Activated CD8-positive, alpha-beta memory T cell treated with anti-CD3 and anti-CD28 coated beads, Interleukin-2, amount 50 U/mL, for 1 hour (primary cell): ENCODE results near the gene CDH23.

Source experiments
- DNase-seq: peaks from one replicate; pipeline ENCODE4 v3.0.0-alpha.2; 2020; ENCODE audit errors: extremely low read depth

The CDH23 gene

DNA sequence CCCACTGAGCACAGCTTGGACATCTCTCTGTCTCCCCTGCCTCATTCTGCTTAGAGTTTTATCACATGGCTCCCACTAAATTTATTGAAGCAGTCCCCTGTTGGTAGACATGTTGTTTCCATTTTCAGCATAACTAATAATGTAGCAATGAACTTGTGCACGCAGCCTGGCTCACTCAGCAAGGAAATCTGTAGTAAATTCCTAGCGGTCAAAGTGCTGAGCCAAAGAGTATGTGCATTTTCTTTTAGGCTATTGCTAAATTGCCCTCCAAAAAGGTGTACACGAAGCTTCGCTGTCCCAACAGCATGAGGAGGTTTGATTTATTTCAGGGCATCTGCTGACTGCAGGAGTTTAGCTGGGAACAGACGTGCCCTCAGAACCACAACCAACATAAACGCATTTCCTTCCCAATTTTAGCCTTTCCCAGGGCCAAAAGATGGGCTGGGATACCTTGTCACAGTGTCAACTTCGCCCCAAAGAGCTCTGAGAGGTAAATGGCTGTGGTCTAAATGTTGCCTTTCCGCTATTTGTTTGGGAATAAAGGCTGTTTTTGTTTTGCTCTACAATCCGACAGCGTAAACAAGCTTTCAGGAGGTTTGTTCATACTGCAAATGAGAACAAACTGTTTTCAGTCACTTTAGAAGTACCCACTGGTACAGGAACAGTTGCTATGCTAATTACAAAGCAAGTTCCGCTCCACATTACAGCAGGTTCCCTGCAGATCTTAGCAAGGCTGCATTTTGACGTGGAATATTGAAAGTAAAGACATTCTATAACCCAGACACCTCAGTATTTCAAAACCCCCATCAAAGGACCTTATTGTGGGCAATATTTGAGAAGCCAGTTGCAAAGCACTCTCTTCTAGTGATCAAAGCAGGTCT lies 359.8 kb downstream of the CDH23 start:
- no peak for DNase-seq

DNA sequence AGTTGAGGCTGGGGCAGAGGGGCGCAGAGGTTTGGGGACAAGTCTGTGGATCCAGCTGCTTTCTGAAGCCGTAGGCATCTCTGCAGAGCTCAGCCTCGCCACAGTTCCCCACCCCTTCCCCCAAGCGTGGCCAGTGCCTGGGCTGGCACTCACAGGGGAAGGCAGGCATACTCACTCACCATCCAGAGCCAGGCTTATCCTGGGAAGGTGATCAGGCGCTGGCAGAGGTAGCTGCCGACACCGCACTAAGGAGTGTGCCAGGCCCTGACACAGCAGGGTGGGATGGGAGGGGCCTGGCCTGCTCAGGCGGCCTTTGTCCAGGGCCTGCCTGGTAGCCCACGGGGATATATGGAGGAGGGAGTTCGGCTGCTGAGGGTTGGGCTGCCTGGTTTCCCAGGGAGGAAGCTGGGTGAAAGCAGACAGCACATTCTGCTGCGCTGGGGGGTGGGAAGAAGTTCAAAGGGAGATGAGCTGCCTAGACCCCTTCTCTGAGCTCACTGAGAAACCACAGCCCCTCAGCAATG lies 360.7 kb downstream of the CDH23 start:
- DNase-seq: no peak

DNA sequence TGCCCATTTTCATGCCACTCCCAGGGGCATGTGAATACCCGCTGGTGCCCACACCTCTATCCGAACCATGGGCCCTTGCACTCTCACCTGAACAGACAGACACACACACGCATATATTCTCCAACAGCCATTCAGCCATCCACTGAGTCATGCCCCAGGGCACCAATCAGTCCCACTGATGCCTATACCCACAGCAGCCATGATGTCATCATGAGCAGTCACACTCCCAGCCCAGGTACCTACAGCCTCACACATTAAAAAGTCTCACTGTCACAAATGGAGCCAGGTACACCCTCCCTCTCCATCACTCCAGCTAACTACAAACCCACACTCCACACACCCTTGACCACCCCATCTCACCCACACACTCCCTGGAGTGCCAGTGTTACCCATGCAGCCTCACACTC lies 364.4 kb downstream of the CDH23 start:
- DNase-seq: no peak

DNA sequence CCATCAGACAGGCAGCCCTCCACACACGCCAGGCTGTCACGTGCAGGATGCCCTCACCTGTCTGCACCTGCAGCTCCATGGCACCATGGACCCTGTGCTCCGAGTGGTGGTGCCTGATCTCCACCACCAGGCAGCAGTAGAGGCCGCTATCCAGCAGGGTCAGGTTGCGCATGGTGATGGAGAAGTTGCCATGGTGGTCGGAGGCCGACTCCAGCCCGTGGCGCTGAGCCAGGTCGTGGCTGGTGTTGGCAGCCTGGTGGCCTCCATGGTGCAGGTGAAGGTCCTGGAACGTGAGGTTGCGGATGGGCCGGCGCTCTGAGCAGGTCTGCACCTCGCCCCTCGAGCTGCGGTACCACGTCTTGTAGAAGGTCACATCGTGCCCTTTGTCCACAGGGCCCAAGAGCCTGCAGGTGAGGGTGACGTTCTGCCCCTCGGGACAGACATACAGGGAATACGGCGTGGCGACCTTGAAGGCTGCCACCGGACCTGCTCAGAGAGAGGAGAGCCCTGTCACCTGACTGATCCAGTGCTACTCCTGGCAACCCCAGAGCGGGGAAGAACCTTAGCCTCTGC lies 364.9 kb downstream of the CDH23 start:
- DNase-seq: no peak

DNA sequence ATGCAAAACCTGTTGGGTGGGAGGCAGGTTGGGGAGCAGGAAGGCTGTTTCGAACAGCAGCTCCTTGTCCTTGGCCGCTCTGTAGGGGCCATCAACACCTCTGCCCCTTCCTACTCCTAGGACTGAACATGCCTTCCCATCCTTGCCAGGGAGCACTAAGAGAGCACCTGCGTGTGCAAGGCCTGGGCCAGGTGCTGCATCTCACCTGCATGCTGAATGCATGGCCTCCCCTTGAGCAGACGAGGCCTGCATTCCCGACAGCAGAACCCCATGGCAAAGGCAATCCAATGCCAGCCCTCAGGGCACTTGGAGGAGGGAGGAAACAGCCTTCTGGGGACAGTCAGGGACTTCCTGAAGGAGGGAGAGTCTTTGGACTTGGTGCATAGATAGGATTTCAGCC lies 365.6 kb downstream of the CDH23 start:
- DNase-seq: no peak

DNA sequence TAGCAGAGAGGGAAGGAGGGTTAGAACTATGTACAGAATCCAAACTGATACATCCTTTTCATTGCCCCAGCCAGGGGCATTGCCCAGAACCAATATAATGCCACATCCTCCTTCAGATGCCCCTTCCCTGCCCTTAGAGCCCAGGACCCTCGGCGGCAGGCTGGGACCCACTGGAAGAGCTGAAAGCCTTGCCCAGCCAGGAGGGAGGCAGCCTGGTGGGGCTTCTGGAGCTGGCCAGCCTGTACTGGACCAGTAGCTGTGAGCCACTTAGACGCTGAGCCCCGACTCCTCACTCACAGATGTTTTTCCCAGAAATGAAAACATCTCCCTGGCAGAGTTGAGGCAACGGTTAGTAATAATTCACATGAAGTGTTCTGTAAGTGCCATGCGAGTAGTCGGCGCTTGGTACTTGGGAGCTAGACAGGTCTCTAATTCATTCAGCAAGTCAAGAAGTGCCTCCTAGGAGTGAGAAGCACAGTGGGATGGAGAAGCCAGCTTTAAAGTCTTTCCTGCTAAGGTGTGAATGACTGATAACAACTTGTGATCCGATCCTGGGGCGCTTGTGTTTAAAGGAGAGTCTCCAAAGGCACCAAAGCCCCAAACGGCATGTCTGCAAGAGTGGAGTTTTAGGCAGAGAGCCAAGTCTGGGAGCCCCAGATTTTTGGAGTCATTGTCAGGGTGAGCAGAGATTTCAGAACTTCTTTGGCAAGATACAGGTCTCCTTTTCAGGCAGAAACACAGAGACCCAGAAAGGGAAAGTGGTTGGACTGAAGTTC lies 366.8 kb downstream of the CDH23 start:
- no peak for DNase-seq

DNA sequence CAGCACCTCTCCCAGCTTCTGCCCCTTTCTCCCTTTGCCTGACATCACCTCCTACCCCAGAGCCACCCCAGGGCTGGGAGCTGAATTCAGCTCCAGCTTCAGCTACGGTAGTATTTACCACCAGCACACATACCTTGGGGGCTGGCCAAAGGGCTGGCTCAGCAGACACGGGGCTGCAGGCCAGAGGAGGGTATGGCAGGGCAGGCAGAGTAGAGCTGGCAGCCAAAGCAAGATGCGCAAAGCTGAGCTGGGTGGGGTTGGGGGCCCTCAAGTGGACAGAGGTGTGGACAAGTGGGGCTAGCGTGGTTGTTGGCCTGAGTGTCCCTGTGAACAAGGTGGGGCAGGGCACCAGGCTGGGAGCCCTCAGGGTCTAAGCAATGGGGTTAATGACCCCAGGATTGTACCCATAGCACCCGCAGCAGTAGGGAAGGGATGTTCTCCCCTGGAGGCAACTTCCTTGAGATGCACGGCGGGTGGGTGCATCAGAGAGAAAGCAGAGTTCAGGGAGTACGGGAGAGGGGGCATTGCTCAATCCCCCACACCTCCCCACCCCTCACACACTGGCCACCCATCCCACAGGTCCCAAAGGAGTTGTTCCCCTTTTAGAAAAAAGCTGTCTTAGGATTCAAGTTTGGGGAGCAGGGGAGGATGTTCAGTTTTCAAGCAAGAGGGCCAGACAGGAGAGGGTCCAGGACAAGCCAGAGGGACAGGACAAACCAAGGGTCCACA lies 368.6 kb downstream of the CDH23 start:
- DNase-seq: no peak

DNA sequence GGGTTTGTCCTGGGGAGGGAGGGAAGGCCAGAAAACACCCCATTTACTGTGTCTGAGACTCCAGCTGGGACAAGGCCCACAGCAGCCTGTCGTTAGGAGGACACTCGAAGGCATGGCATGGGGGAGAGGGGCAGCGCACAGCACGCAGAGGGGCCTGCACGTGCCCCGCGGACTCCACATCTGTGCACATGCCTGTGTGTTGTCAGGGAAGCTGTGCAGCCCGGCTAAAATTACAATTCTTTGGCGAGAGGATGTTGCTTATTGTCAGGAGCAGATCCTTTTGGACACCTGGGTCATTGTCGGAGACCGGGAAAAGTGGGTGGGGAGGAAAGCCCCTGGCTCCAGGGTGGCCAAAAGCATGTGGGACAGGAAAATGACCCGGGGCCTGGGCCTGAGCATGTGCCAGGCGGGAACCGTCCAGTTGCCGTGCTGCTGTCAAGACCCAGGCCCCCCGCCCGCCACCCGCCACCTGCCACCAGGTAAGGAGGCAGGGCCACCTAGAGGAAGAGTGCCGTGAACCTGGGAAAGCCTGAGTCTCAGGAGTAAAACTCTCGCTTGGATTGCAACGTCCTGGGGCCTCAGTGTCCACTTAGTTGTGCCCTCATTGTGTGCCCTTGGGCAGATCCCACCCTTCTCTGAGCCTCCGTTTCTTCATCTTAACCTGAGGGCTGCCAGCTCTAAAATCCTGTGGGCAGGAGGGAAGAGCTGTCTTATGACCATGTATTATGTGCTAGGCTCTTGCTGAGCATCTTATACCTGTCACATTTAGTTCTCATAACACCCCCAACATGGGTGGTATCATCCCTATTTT lies 369.4 kb downstream of the CDH23 start:
- DNase-seq: no peak

DNA sequence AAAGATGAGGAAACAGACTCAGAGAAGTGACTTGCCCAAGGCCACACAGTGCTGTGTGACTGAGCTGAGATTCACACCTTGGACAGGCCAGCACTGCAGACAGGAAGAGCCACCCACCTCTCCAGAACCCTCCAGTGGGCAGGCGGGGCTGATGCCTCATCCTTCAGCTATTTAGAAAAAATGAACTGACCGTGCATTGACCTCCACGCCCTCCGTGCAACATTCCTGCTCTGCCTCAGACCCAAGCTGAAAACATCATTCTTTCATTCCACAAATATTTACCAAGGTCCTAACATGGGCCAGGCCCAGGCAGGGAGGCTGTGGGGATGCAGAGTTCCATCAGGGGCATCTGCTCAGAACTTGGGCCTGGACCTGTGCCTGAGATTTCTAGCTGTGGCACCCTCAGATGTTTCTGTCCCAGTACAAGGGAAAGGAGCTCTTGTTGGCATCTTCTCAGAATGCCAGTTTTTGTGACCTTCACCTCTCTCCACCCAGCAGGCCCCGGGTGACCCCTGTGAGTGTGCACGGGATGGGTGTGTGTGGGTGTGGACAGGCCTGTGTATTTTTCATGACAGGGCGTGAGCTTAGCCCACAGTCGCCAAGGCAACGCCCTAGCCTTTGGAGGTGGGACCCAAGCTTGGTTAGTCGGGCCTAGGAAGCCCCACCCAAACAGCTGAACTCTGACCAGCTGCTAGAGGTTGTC lies 370.1 kb downstream of the CDH23 start:
- no peak for DNase-seq

DNA sequence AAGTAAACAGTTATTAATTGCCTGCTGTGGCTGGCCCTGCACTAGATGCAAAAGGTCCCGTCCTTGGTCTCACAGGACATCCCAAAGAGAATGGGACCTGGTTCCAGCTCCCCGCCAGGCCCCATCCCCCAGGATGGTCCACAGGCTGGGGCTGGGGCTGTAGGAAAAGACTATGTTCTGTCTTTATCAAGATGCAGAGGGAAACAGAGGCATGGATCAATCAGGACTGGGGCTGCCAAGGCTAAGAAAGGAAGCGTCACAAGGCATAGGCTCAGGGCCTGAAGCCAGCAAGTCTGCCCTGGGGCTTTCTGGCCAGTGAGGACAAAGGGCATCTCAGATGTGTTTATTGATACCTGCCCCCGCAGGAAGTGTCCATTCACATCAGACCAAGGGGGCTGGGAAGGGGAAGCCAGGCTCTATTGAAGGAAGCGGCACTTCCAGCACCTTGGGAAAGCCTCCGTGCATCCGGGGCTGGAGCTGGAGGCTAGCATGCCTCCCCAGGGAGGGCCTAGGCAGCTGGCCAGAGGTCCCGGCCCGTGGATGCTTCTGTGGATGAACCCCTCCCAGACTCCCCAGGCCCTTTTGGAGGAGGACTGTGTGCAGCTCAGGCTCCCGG lies 370.8 kb downstream of the CDH23 start:
- no peak for DNase-seq

DNA sequence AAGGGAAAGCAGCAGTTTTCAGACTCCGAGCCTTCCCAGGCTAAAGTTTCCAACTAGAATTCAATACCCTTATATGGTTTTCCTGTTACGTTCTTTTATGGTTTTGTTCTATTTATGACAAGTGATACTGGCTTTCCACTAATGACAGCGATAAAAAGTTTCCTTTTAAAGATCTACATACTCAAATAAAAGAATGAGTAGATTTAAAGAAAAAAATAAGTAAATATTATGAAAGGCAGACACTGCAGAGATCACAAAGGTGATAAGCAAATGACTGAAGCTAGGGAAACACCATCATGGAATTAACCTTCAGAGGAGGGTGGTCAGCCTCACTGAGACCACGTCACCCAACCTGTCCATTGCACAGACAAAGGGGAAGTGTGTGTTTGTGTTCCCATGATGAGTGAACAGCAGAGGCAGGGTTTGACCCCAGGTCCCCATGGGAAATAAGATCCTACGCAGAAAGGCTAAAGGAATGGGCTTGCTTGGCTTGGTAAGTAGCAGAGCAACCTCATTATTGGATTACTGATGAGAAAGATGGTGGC lies 372.6 kb downstream of the CDH23 start:
- DNase-seq: no peak

DNA sequence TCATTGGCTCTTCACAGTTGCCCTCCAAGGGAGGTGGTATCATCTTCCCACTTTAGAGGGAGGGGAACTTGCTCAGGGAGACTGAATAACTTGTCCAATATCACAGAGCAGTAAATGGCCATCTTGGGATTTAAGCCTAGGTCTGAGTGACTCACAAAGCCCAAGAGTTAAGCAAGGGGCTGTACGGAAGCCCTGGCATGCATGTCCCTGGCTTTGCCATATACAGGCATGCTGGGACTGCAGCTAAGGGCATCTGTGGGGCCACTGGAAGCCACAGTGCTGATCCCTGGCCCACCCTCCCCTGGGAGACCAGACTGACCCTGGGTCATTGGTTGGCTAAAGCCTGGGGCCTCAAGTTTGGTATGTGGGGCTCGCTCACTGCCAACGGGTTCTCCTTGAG lies 373.5 kb downstream of the CDH23 start:
- DNase-seq: no peak

DNA sequence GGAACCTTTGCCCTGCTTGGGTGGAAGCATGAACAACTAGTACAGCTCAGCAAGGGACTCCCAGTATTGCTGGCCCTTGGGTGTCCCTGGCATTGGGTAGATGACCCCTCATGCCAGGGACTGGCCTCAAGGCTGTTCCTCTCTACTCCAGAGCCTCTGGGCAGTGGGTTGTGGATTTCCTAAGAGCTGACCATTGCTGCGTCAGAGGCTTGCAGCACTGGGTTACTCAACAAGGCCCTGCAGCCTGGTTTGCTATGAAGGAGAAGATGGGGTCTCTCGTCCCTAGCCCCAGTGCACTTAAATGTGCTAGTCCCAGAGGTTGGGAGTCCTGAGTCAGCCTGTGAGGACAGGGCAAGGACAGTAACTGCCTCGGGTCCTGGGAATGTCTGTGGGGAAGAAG lies 374.1 kb downstream of the CDH23 start:
- DNase-seq: no peak

DNA sequence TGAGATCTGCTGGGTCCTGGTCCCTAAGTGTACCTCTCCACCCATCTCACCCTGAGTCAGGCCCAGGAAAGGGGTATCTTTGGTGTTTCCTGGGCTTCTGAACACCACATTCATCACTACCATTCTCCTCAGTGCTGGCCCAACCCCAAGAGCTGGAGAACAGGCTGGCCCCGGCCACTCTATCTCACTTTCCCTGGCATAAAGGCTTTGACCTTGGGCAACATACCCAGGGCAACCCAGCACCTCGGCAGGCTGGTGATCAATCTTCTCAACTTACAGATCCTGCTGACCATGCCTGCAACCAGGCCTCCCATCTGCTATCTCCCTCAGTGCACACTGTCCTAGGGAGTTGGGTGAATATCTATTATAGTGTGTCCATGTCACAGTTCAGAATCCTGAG lies 374.5 kb downstream of the CDH23 start:
- no peak for DNase-seq

DNA sequence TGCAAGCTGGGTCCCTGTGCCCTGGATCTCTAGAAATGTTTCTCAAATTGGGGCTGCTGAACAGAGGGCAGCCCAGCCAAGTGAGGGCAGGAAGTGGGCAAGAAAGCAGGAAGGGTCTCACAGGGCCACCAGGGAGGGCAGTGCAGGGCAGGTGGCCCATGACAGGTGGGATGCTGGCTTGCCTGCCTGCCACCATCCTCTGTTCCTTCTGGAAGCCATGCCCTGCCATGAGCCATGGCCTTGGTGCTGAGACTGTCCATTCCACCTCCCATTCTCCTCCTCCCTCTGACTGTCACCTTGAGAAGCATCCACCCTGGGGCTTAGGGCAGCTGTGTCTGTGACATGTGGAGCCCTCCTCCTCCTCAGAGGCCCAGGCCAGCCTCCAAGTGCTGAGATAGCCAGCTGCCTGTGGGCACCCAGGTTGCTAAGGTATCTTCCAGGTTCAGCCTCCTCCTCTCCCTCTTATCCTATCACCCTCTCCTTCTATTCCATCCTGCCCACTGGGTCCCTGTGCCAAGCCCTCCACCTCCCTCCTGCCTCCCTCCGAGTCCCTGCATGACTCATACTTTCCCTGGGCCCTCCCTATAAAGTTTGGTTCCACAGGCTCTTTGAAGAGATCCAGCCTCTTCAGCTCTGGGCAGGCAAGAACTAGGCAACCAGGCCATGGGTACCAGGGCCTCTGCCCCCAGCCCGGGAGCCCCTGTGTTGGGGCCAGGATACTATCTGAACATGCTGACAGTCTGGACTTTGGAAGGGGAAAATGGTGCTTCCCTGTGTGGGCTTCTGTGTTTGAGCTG lies 375.3 kb downstream of the CDH23 start:
- DNase-seq: no peak

DNA sequence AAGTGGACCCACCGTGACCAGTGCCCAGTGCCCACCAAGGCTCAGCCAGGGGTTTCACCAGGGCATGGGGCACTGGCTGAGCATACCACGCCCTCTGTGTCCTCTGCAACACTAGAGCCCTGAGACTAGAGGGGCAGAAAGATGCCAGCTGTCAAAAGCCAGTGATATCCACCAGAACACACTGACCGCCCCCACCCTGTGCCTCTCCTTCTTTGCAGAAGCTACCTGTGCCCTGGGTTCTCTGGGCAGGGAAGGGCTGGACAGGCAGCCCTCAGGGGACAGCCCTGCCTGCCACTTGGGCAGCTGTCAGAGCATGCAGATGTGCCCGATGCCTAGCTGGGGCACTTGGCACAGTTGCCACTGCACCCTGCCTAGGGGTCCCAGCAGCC lies 376.1 kb downstream of the CDH23 start:
- no peak for DNase-seq

DNA sequence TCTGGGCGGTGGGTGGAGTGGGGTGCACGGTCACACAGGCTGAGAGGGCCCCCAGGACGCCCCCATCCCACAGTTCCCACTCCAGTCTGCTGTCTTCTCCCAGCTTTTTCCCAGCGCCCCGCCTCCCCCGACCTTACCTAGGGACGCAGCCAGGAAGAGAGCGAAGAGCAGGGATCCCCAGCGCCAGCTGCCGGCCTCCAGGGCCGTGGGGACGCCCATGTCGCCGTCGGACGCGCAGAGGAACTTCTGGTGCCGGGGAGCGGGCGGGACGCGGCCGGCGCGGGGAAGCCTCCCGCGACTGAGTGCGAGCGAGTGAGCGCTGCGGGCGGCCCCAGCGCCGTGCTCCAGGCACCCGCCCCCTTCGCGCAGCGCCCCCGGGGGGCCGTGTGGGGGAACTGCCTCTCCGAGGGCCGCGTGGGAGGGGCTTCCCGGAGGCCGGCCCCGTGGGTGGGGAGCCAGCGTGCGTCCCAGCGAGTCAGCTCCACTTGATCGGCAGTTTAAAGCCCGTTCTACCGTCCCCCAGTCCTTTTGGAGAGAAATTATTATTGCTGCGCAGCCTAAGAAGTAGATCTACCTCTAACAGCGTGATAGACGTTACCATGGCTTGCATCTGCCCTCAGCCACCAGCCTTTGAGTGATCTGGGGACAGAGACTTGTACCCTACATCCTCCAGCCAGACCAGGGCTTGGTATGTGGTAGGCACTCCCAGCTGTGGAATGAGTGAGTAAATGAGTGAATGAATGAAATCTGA lies 376.7 kb downstream of the CDH23 start, which contains the start of gene VSIR:
TSS of gene VSIR (minus strand) at position 300 of the 751 bp plus-strand sequence. CDS start at position 219, 81 bp downstream.
- peak; percentile 68 for DNase-seq
